Duodenal mucosa (tissue), 2 donors: ENCODE data around the gene SSNA1.

Experiments
- H3K27ac ChIP-seq: one replicate; pipeline ENCODE4 v1.7.0; 2013; ENCODE audit warnings: low read depth, low read length
- H3K27me3 ChIP-seq, 2 donors: one replicate each; pipeline ENCODE4 v1.7.0; 2013; ENCODE audit warnings: low read length in 2 of 2, control low read depth in 1 of 2; ENCODE audit not compliant: insufficient read depth in 2 of 2, control insufficient read depth in 1 of 2
- H3K36me3 ChIP-seq, 2 donors: one replicate each; pipeline ENCODE4 v1.7.0; 2013; ENCODE audit warnings: low read length in 2 of 2, control low read depth in 1 of 2; ENCODE audit not compliant: insufficient read depth in 2 of 2, control insufficient read depth in 1 of 2
- H3K4me1 ChIP-seq, 2 donors: one replicate each; pipeline ENCODE4 v1.7.0; 2013; ENCODE audit warnings: low read length in 2 of 2, control low read depth in 1 of 2; ENCODE audit not compliant: insufficient read depth in 2 of 2, control insufficient read depth in 1 of 2
- H3K4me3 ChIP-seq, 2 donors: one replicate each; pipeline ENCODE4 v1.7.0; 2013; ENCODE audit warnings: low read length in 2 of 2, low read depth in 1 of 2
- H3K9ac ChIP-seq, 2 donors: one replicate each; pipeline ENCODE4 v1.7.0; 2013; ENCODE audit warnings: low read length in 2 of 2, low read depth in 1 of 2
- H3K9me3 ChIP-seq, 2 donors: one replicate each; pipeline ENCODE4 v1.7.0; 2013; ENCODE audit warnings: low read length in 2 of 2, control low read depth in 1 of 2; ENCODE audit not compliant: control insufficient read depth in 1 of 2

SSNA1 gene

DNA sequence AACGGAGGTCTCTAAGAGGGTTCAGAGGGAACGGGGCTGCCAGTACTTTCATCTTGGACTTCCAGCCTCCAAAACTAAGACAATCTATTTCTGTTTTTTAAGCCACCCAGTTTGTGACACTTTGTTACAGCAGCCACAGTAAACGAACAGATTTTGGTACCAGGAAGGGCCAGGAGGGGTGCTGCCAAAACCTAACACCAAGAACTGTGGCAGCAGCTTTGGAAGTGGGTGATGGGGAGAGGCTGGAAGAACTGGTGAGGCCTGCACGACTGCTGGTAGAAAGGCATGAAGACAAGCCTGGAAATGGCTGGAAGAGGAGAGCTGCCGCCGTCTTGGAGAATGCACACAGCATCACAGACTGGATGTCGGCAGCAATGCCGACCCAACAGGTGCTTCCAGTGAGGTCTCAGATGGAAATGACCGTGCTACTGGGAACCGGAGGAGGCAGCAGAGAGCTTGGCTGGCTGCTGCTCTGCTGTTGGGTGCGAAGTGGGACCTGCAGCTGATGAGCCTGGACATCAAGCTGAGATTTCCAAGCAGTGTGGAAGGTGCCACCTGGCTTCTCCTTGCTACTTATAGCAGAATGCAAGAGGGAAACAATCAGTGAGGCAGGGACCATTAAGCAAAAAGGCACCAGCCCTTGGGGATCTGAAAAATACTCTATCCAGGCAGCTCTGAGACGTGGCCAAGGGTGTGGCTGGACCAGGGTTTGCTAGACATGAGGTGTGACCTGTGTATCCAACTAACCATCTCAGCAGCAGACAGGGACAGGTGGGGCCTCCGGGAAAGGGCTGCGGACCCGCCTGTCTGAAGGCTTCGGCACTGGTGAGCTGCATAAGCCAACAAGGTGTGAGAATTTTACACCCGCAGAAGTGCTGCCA is 11.9 kb upstream of the SSNA1 start:
- Histone ChIP-seq H3K9me3 (no peaks in the 10 kb centered on the region), H3K9ac (no peak overlapping the region), H3K27ac (no peak overlapping the region), H3K36me3 (peaks cover 7 to 36% of the 10 kb centered on the region in 2 donors), H3K4me3 (no peak overlapping the region), H3K27me3 (peaks cover 22 to 28% of the 10 kb centered on the region in 2 donors), H3K4me1 (peaks cover 0 to 22% of the 10 kb centered on the region in 2 donors)

DNA sequence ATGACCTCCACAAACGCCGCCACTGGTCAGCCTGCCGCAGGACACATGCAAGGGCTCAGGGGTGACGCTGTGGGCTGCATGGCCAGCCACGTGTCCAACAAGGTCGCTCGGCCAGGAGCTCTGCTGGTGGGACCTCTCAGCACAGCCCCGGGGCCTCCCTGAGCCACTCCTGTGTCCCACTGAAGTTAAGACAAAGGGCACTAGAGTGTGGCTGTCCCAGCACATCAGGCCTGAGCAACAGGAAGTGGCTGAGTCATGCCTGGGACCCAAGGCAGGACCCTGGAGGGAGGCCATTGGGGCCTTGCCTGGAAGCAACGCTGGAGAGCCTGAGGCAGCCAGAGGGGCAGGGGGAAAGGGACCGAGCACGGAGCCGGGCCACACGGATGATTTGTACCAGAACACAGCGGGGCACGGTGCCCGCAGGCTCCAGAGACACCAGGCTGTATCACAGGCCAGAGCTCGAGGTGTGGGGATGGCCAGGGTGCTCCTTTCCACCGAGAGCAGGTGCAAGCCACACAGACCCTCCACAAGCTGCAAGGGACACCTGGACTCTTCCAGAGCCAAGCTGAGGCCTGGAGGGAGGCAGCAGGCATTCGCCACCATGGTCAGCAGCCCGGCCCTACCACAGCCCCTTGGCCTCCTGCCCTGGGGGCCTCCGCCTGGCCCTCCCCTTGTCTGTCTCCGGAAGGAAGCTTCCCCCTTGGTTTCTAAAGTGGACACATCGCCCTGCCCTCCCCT is 10.1 kb upstream of the SSNA1 start:
- Histone ChIP-seq H3K4me3 (no peak overlapping the region), H3K27ac (no peak overlapping the region), H3K9ac (no peak overlapping the region), H3K4me1 (peaks cover 0 to 19% of the 10 kb centered on the region in 2 donors), H3K36me3 (peaks cover 10 to 50% of the 10 kb centered on the region in 2 donors), H3K9me3 (no peaks in the 10 kb centered on the region), H3K27me3 (peaks cover 19 to 20% of the 10 kb centered on the region in 2 donors)

DNA sequence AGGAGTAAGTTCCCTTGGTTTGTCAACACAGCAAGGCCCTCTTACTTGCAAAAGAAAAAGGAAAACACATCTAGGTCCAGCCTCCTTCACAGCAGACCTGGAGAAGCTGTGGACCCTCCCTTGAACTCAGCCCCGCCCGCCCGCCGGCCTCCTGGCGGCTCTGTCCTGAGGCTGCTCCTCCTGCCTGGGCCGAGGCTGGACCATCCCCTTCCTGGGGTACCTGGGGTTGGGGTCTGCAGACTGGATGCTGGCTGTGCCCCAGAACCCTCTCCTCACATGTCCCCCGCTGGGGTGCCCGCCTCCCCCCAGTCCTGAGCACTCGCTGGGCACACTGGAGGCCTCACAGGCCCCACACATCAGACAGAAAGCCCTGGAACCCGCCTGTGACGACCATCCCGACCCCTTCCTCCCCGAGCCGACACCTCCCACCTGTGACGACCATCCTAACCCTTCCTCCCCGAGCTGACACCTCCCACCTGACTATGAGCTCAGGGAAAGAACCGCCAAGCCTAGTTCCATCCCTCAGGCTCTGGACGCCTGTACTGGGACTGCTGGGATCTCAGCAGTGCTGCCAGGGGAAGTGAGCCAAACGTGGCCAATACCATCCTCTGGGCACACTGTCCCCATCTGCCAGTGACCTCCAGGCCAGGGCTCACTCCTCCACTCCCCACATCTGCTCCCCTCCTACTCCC is 9.4 kb upstream of the SSNA1 start:
- Histone ChIP-seq H3K9me3 (no peaks in the 10 kb centered on the region), H3K9ac (no peak overlapping the region), H3K27ac (no peak overlapping the region), H3K36me3 (peaks cover 17 to 57% of the 10 kb centered on the region in 2 donors), H3K27me3 (peaks cover 12% of the 10 kb centered on the region in 2 donors), H3K4me3 (no peak overlapping the region), H3K4me1 (peaks cover 0 to 12% of the 10 kb centered on the region in 2 donors)

DNA sequence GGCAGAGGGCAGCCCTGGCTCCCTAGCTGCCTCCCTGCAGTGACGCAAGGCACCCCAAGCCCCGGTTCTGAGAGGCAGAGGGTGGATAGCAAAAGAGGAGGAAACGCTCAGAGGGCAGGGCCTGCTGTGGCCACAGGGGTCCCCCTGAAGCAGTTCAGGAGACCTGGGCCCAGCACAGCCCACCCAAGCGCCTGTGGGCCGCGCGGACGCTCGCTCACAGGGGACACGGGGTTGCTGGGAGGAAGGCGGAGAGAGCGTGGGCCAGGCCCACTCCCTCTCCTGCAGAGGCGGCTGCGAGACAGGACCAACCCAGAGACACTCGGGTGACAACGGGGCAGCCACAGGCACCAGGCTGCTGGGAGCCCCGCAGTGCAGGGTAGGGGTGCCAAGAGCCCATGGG is 8.7 kb upstream of the SSNA1 start:
- H3K9me3 ChIP-seq = no peaks in the 10 kb centered on the region
- no peak overlapping the region for H3K9ac ChIP-seq
- peaks cover 18 to 64% of the 10 kb centered on the region in 2 donors for H3K36me3 ChIP-seq
- H3K27ac ChIP-seq = no peak overlapping the region
- H3K4me1 ChIP-seq = peaks cover 0 to 12% of the 10 kb centered on the region in 2 donors
- H3K4me3 ChIP-seq = no peak overlapping the region
- peaks cover 7 to 8% of the 10 kb centered on the region in 2 donors for H3K27me3 ChIP-seq

DNA sequence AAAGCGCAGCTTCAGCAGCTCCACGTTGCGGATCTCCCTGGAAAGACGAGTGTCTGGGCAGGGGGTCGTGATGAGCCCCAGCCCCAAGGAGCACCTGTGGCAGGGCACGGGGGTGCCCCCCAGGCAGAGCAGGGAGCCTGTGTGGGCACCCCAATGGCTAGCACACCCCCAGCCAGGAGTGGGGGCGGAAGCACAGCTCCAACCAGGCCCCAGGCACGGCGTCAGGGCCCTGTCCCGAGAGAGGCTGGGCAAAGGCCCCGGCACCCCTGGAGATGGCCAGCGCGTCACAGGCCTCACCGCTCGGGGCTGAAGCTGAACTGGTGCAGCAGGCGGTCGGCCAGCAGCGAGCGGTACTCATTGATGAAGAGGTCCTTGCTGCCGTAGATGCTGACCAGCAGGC is 8.0 kb upstream of the SSNA1 start:
- Histone ChIP-seq H3K36me3 (peaks cover 18 to 72% of the 10 kb centered on the region in 2 donors), H3K9ac (no peak overlapping the region), H3K4me1 (peaks cover 0 to 9% of the 10 kb centered on the region in 2 donors), H3K4me3 (no peak overlapping the region), H3K27ac (no peak overlapping the region), H3K9me3 (no peaks in the 10 kb centered on the region), H3K27me3 (peaks cover 2 to 3% of the 10 kb centered on the region in 2 donors)

DNA sequence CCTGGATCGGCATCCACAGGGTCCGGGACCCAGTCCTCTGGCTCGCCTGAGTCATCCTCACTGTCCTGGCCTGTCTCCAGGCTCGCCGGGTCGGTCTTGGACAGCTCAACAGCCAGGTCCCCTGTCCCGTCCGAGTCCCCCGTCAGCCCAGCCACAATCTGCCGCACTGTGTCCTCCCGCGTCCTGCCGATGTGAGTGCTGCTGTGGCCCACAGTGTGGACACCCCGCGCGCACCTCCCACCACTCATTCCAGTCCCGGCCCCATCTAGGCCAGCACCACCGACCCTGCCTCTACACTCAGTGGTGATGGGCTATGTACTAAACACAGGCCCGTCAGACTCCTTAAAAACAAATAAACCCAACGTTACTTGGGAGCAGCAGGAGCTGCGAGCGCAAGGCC is 6.8 kb upstream of the SSNA1 start:
- Histone ChIP-seq H3K9ac (no peak overlapping the region), H3K36me3 (peaks cover 21 to 82% of the 10 kb centered on the region in 2 donors)

DNA sequence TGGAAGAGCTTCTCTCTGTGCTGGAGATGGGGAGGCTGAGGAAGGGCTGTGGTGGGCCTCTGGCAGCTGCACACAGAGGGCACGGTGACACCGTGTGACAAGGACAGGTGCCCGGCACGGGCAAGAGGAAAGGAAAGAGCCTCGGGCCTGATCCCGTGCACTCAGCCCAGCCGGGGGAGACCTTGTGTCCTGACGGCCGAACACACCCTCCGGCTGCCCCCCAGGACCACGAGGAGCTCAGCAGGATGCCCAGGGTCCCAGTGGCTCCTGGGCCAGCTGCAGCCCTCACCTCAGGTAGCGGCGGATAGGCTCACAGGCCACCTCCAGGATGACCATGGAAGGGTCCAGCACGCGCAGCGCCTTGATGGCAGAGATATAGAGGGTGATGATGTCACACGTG is 5.6 kb upstream of the SSNA1 start:
- Histone ChIP-seq H3K4me1 (peaks cover 17 to 20% of the 10 kb centered on the region in 2 donors), H3K36me3 (peaks cover 24 to 87% of the 10 kb centered on the region in 2 donors)

More for the DNA sequence above, 6.8 kb upstream of the SSNA1 start:
- H3K4me1 ChIP-seq = peaks cover 5 to 9% of the 10 kb centered on the region in 2 donors
- H3K27ac ChIP-seq = no peak overlapping the region
- no peak overlapping the region for H3K4me3 ChIP-seq
- no peaks in the 10 kb centered on the region for H3K27me3 ChIP-seq
- H3K9me3 ChIP-seq = no peaks in the 10 kb centered on the region

DNA sequence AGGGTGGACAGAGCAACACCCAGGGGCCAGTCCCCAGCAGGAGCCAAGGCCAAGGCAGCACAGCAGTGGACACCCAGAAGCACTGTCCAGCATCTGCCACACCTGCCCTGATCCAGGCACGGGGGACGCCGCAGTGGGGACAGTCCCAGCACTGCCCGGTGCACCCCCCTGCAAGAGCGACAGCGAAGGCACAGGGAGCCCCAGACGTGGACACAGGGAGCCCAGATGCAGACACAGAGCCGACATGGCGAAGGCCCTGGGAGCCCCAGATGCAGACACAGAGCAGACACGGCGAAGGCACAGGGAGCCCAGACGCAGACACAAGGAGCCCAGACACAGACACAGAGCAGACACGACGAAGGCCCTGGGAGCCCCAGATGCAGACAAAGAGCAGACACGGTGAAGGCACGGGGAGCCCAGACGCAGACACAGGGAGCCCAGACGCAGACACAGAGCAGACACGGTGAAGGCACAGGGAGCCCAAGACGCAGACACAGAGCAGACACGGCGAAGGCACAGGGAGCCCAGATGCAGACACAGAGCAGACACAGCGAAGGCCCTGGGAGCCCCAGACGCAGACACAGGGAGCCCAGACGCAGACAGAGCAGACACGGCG is 4.4 kb upstream of the SSNA1 start:
- peaks cover 24 to 78% of the 10 kb centered on the region in 2 donors for H3K36me3 ChIP-seq
- no peak overlapping the region for H3K4me3 ChIP-seq
- peaks cover 18 to 25% of the 10 kb centered on the region in 2 donors for H3K4me1 ChIP-seq
- H3K27ac ChIP-seq = no peak overlapping the region
- H3K9me3 ChIP-seq = no peaks in the 10 kb centered on the region
- H3K27me3 ChIP-seq = no peaks in the 10 kb centered on the region
- no peak overlapping the region for H3K9ac ChIP-seq

More for the DNA sequence above, 5.6 kb upstream of the SSNA1 start:
- no peaks in the 10 kb centered on the region for H3K9me3 ChIP-seq
- H3K9ac ChIP-seq = no peak overlapping the region
- H3K27ac ChIP-seq = no peak overlapping the region
- H3K27me3 ChIP-seq = no peaks in the 10 kb centered on the region
- H3K4me3 ChIP-seq = no peak overlapping the region

DNA sequence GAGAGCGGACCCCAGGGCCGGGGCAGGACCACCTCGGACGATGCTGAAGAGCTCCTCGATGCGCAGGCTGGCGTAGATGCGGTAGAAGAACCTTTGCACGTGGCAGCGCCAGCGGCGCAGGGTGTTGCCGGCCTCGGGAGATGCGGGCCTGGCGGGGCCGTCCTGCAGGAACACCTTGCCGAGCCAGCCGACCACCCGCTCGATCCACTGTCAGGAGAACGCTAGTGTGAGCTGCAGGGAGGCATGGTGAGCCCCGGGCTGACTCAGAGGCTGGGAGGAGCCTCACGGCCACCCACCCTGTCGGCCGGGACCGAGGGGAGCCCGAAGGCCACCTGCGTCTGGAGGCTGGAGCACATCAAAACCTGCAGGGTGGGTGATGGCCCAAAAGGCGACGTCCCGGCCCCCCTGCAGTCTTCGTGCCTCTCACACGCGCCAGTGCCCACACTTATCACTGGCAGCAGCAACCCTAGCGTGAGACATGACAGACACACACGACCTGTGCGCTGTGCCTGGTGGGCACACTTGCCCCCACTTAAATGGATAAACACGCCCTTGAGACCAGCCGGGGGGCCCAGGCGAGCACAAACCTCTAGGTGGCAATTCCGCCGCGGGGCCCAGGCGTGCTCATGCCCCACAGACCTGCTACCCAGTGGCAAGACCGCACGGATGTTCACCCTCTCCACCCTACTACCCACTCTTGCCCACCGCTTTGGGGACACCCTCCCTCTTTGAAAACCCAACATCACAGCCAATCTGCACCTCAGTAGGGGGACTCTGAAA is 3.4 kb upstream of the SSNA1 start:
- Histone ChIP-seq H3K4me3 (no peak overlapping the region), H3K27ac (no peak overlapping the region), H3K4me1 (peaks cover 27 to 34% of the 10 kb centered on the region in 2 donors), H3K36me3 (peaks cover 21 to 69% of the 10 kb centered on the region in 2 donors), H3K9ac (no peak overlapping the region), H3K27me3 (no peaks in the 10 kb centered on the region), H3K9me3 (no peaks in the 10 kb centered on the region)
